Medulla oblongata (tissue), 1 donor: ENCODE data around the gene LMX1B.

Source experiments
- DNase-seq: peaks from one replicate; pipeline ENCODE4 v3.0.0-alpha.2; 2015; ENCODE audit errors: extremely low spot score

The LMX1B gene

DNA sequence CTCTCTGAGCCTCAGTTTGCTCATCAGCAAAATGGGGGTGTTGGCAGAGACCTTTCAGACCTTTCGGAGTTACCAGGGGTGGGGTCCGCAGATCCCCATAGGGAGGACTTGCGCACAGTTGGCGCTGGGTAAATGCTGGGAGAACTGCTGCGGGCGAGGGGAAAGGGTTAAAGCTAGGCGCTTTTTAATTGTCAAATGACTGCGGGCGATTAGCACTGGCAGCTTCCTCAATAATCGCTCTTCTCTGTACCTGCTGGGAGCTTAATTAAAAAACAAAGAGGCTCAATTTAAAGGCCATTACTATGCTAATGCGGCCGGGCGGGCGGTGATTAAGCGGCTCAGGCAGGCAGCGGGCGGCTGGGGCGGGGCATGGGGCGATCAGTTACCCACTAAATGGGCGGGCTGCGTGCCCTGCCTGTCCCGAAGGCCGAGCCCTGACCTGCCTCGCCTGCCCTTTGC lies 63.0 kb downstream of the LMX1B start:
- no peak for DNase-seq

DNA sequence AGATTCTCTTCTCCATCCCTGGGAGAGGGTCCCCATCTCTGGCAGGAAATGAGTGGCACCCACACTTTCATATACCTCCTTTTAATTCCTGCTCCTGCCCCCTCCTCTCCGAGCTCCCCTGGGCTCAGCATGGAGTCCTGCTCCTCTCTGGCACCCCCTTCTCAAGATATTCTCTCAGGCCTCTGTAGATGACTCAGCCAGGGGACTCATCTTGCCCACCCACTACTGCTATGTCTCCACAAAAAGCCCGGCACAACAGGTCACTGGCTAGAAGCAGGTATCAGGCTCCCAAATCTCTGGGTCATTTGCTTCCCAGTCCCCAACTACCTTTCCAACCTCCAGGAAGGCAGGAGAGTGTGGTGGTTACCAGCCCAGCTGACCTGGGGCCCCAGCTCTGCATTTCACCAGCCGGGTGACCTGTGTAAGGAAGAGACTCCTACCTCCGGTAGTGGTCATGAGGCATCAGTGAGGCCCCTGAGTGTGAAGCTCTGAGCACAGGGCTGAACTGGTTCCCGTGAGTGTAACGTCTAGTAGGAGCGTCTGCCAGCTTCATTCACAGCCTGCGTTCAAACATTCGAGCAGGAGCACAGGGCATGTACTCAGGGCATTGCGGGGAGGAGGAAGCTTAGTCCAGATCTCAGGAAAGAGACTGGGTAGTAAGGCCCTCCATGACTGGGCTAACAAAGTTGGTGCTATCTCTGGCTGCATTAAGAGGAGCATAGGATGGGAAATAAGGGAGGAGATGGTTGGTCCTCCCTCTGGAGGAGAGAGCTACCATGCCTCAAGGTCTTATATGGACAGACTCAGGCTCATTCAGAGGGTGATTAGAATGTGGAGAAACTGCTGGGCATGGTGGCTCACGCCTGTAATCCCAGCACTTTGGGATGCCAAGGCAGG lies 63.7 kb downstream of the LMX1B start:
- DNase-seq = no peak

GRCh38 chr9:126678989-126679388 lies 65.3 kb downstream of the LMX1B start:
- no peak for DNase-seq

- DNase-seq = no peak
Observed at GRCh38 chr9:126681336-126681735, 67.6 kb downstream of the LMX1B start.

- no peak for DNase-seq
Observed at GRCh38 chr9:126682113-126682810, 68.5 kb downstream of the LMX1B start.

- DNase-seq = no peak
Observed at GRCh38 chr9:126682928-126683697, 69.4 kb downstream of the LMX1B start.

DNA sequence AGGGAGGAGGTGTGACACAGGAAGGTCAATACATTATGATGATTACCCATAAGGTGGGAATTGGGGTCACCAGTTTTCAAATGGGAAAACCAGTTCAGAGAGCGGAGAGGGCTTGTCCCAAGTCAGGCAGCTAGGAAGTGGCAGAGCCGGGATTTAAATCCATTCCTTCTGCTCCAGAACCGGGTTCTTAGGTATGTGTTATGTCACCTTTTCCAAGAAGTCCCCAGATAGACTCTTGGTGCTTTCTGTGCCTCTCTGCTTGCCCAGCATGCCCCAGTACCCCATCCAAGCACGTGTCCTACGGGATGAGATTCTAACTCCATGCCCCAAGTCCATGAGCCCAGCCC lies 69.9 kb downstream of the LMX1B start:
- no peak for DNase-seq

GRCh38 chr9:126684345-126684744 lies 70.6 kb downstream of the LMX1B start:
- no peak for DNase-seq

DNA sequence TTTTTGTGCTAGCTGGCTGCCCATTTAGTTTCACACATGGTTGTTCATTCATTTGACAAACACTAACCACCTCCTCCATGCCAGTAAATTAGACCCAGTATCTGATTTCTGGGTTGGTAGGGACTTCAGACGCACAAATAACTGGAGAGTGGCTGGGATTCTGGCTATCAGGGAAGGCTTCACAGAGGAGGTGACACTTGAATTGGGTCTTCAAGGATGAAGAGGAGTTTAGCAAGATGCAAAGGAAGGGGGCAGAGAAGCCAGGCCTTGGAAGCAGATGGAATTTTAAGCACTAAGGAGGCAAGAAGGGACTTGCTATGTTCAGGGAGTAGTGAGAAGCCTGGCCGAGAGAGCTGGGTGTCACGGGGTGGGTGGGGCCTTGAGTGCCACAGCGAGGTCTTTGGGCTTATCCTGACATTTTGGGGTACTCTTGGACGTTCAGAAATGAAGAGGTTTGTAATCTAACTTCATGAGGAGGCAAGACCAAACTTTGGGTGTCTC lies 71.3 kb downstream of the LMX1B start:
- DNase-seq = no peak

- no peak for DNase-seq
Observed at GRCh38 chr9:126687930-126688461, 74.3 kb downstream of the LMX1B start.

DNA sequence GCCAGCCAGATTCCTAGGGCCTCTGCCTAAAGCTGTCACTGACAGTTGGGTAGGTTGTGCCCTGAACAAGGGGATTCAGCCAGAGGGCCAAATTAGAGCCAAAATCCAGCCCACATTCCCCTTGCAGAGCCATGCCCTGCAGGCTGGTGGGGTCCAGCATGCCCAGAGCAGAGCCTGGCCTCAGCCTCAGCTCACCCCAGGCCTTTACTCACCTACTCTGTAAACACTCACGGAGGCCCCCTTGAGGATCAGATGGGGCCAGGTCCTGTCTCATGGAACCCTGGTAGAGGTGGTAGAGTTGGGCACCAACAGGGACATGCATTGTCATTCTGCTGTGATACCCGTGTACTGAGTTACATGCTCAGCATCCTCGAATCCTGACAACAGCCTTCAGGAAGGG lies 74.9 kb downstream of the LMX1B start:
- no peak for DNase-seq

DNA sequence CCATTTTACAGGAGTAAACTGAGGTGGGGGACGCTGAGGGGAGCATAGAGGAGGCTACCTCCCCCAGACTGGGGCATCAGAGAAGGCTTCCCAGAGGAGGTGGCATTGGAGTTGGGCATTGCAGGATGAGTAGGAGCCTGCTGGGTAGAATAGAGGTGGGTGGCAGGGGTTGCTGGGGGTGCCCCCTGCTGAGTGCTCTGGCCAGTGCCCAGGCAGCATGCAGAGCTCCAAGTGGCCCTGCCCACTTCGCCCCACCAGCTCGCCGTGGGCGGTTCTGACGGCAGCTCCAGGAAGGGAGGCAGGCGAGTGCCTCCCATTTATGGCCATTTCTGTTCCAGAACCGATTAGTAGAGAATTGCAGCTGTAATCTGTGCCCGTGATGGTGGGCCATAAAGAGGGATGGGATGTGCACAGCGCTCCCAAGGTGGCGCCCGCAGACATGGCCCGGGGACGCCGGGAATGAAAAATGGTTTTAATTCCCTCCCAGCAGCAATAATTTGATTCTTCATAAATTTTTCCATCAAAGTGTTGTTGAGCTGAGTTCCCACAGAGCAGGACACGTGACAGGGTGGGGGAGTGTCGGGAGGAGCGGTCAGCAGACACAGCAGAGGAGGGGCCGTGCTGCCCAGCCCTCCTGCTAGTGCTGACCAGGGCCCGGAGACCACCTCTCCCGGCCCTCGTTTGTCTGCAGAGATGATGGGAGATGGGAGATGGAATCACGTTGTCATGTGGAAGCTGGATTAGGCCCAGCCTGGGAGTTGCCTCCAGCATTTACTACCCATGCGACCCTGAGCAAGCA lies 75.5 kb downstream of the LMX1B start:
- no peak for DNase-seq

GRCh38 chr9:126690431-126691051 lies 76.8 kb downstream of the LMX1B start:
- no peak for DNase-seq

- DNase-seq = no peak
Observed at GRCh38 chr9:126692041-126692758, 78.5 kb downstream of the LMX1B start.

- no peak for DNase-seq
Observed at GRCh38 chr9:126692759-126693427, 79.2 kb downstream of the LMX1B start.

- DNase-seq = no peak
Observed at GRCh38 chr9:126693428-126693944, 79.8 kb downstream of the LMX1B start.

DNA sequence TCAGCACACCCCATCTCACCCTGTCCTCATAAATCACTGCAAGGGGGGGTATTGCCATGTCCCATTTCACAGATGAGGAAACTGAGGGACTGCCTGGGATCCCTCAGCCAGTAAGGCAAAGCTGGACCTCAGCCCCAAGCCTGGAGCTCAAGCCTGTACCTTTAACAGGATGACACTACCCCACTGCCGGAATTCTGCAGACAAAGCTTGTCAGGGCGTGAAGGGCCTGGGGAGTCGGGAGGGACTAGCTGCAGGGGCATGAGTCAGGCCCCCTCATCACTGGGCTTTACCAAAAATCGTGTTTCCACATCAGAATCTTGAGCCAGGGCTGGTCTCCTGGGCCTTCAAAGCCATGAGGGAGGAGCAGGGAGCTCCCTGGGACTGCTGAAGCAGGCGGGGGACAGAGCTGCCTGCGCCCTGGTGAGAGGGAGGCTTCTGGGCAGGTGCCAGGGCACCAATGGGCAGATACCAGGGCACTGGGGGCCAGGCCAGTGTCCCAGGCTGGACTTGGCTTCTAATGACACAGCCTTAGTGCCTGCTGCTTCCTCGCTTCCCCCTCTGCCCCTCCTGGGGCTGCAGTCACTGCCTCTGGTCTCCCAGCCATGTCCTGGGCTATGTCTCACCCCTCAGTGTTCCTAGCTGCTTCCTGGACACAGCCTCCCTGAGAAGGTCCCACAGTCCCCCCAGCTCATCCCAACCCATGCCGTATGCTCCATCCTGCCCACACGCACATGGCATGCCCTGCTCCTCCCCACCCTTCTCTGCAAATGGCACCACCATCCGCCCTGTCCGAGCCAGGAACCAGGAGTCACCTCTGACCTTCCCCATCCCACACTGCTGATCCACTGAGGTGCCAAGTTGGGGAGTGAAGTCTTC lies 80.7 kb downstream of the LMX1B start:
- no peak for DNase-seq

GRCh38 chr9:126695186-126695585 lies 81.5 kb downstream of the LMX1B start:
- DNase-seq = no peak
